ENCODE data around the gene C16orf95.
A peak's percentile ranks its signal among the peaks of the same experiment; 100 is the strongest.
"Not testable (repeated sequence)": the region's sequence is repeated elsewhere in the genome, so short reads cannot be mapped to it uniquely, and the experiment has no call there.

C16orf95 gene

GRCh38 chr16:87279094-87279658, 38.0 kb downstream of the C16orf95 start:
- DNase-seq, result no peak

GRCh38 chr16:87278191-87279093, 38.8 kb downstream of the C16orf95 start:
- DNase-seq, result peak; percentile 63

- DNase-seq, result no peak
These were observed 40.3 kb downstream of the C16orf95 start for GRCh38 chr16:87276924-87277323.

GRCh38 chr16:87276091-87276701, 41.0 kb downstream of the C16orf95 start:
- no peak for DNase-seq

GRCh38 chr16:87274794-87275193, 42.4 kb downstream of the C16orf95 start:
- no peak for DNase-seq

- no peak for DNase-seq
These were observed 43.6 kb downstream of the C16orf95 start for GRCh38 chr16:87273471-87274030.

- no peak for DNase-seq
These were observed 45.9 kb downstream of the C16orf95 start for GRCh38 chr16:87271256-87271655.

- no peak for DNase-seq
These were observed 49.6 kb downstream of the C16orf95 start for GRCh38 chr16:87267566-87267965.

- no peak for DNase-seq
These were observed 50.3 kb downstream of the C16orf95 start for GRCh38 chr16:87266846-87267245.

GRCh38 chr16:87265261-87265660, 51.9 kb downstream of the C16orf95 start:
- DNase-seq, result no peak

- DNase-seq, result no peak
These were observed 52.6 kb downstream of the C16orf95 start for GRCh38 chr16:87264634-87265033.

GRCh38 chr16:87263418-87264052, 53.7 kb downstream of the C16orf95 start:
- DNase-seq, result no peak

GRCh38 chr16:87259431-87259830, 57.8 kb downstream of the C16orf95 start:
- DNase-seq, result no peak

- DNase-seq, result not testable (repeated sequence)
These were observed 58.5 kb downstream of the C16orf95 start for GRCh38 chr16:87258653-87259052.

- no peak for DNase-seq
These were observed 61.3 kb downstream of the C16orf95 start for GRCh38 chr16:87255866-87256265.

GRCh38 chr16:87254734-87255133, 62.5 kb downstream of the C16orf95 start:
- no peak for DNase-seq

- DNase-seq, result no peak
These were observed 62.9 kb downstream of the C16orf95 start for GRCh38 chr16:87254296-87254695.

GRCh38 chr16:87253536-87253935, 63.7 kb downstream of the C16orf95 start:
- no peak for DNase-seq

Data from kidney glomerular epithelial cell (primary cell).